Activated T-cell treated with anti-CD3 and anti-CD28 coated beads, Interleukin-2, amount 50 U/mL, for 48 hours (primary cell): ENCODE measurements around the gene SYT1.

ENCODE experiments used
- DNase-seq, 2 experiments: peaks; one replicate each; pipeline ENCODE4 v3.0.0-alpha.2; 2020

Gene SYT1

GRCh38 chr12:79301181-79301580 lies 436.6 kb downstream of the SYT1 start:
- no peak for DNase-seq

- no peak for DNase-seq
These were observed 437.7 kb downstream of the SYT1 start for GRCh38 chr12:79302162-79302814.

- DNase-seq = no peak
These were observed 442.8 kb downstream of the SYT1 start for GRCh38 chr12:79307340-79307739.

- no peak for DNase-seq
These were observed 444.5 kb downstream of the SYT1 start for GRCh38 chr12:79309039-79309438.

- DNase-seq = no peak
These were observed 452.7 kb downstream of the SYT1 start for GRCh38 chr12:79317179-79317847.

- no peak for DNase-seq
These were observed 458.3 kb downstream of the SYT1 start for GRCh38 chr12:79322905-79323304.

GRCh38 chr12:79324571-79324970 lies 460.0 kb downstream of the SYT1 start:
- DNase-seq = no peak

- no peak for DNase-seq
These were observed 461.6 kb downstream of the SYT1 start for GRCh38 chr12:79326222-79326621.

GRCh38 chr12:79326663-79327062 lies 462.1 kb downstream of the SYT1 start:
- no peak for DNase-seq

GRCh38 chr12:79327465-79327864 lies 462.9 kb downstream of the SYT1 start:
- DNase-seq = no peak

- DNase-seq = no peak
These were observed 465.4 kb downstream of the SYT1 start for GRCh38 chr12:79329933-79330332.

GRCh38 chr12:79331870-79332269 lies 467.3 kb downstream of the SYT1 start:
- no peak for DNase-seq

GRCh38 chr12:79333144-79333543 lies 468.6 kb downstream of the SYT1 start:
- no peak for DNase-seq

- no peak for DNase-seq
These were observed 473.2 kb downstream of the SYT1 start for GRCh38 chr12:79337662-79338290.

GRCh38 chr12:79344855-79345847 lies 480.6 kb downstream of the SYT1 start:
- no peak for DNase-seq

- DNase-seq = no peak
These were observed 483.3 kb downstream of the SYT1 start for GRCh38 chr12:79347866-79348265.

GRCh38 chr12:79351251-79351650 lies 486.7 kb downstream of the SYT1 start:
- no peak for DNase-seq

GRCh38 chr12:79356216-79356615 lies 491.6 kb downstream of the SYT1 start:
- DNase-seq = no peak

- DNase-seq = no peak
These were observed 492.5 kb downstream of the SYT1 start for GRCh38 chr12:79357048-79357447.

GRCh38 chr12:79358716-79359300 lies 494.2 kb downstream of the SYT1 start:
- no peak for DNase-seq

- no peak for DNase-seq
These were observed 495.7 kb downstream of the SYT1 start for GRCh38 chr12:79360286-79360685.

GRCh38 chr12:79360936-79361335 lies 496.4 kb downstream of the SYT1 start:
- DNase-seq = no peak

GRCh38 chr12:79364197-79364596 lies 499.6 kb downstream of the SYT1 start:
- DNase-seq = no peak
